Calu3 (cell line): ENCODE measurements around the gene PCDHB13. TPM values are rescaled to one million over a fixed set of nuclear protein-coding genes. Genes with fewer than 3 reads are reported as not detected.
"Not testable (repeated sequence)": the region's sequence is repeated elsewhere in the genome, so short reads cannot be mapped to it uniquely, and the experiment has no call there.

Experiments used
- BruUV-seq: library from RNA; stranded (reverse); fragments of 400-500 nt; replicated peaks from 2 replicates; lab custom pipeline; 2021; lab: Mats Ljungman, UMichigan
- CTCF ChIA-PET: fragments of 300-600 bp; sonication (Branson Sonifier 250); formaldehyde crosslinking; loops from one replicate; lab custom pipeline; 2022; ENCODE audit warnings: antibody characterized with exemption; lab: Charles Lee
- DNase-seq: peaks from one replicate; pipeline ENCODE4 v3.0.0; 2022
- H3K27ac Mint-ChIP-seq: one replicate; pipeline ENCODE4 v1.8.0; 2022; ENCODE audit warnings: mixed read lengths; ENCODE audit not compliant: unreplicated experiment
- H3K27me3 Mint-ChIP-seq: one replicate; pipeline ENCODE4 v1.8.0; 2022; ENCODE audit warnings: mixed read lengths; ENCODE audit not compliant: unreplicated experiment
- H3K36me3 Mint-ChIP-seq: one replicate; pipeline ENCODE4 v1.8.0; 2022; ENCODE audit warnings: mild to moderate bottlenecking, moderate library complexity, mixed read lengths; ENCODE audit not compliant: insufficient read depth, unreplicated experiment
- H3K4me1 Mint-ChIP-seq: one replicate; pipeline ENCODE4 v1.8.0; 2022; ENCODE audit warnings: mild to moderate bottlenecking, low read depth, mixed read lengths; ENCODE audit not compliant: unreplicated experiment
- H3K4me3 Mint-ChIP-seq: one replicate; pipeline ENCODE4 v1.8.0; 2022; ENCODE audit warnings: mild to moderate bottlenecking, low read depth, moderate library complexity, mixed read lengths; ENCODE audit not compliant: unreplicated experiment
- H3K9me3 Mint-ChIP-seq: one replicate; pipeline ENCODE4 v1.8.0; 2022; ENCODE audit warnings: low read depth, mixed read lengths; ENCODE audit not compliant: unreplicated experiment
- intact Hi-C: fragments of 100-400 bp; cut with micrococcal nuclease; formaldehyde crosslinking; loops from one replicate; pipeline ENCODE4 v1.10.0; 2022; ENCODE audit not compliant: unreplicated experiment
- total RNA-seq: library from RNA; stranded (reverse); gene quantifications from 2 replicates; pipeline ENCODE4 v1.2.3, GENCODE V29; 2022
- TF ChIP-seq, protein P1 (sequence below): fragments of 200-600 bp; IDR thresholded peaks from one replicate; pipeline ENCODE4 v1.8.0; 2022; ENCODE audit warnings: antibody characterized with exemption; ENCODE audit not compliant: unreplicated experiment

PCDHB13 gene
- total RNA-seq, 1 experiment from 2014 or later: 1.1 TPM

DNA sequence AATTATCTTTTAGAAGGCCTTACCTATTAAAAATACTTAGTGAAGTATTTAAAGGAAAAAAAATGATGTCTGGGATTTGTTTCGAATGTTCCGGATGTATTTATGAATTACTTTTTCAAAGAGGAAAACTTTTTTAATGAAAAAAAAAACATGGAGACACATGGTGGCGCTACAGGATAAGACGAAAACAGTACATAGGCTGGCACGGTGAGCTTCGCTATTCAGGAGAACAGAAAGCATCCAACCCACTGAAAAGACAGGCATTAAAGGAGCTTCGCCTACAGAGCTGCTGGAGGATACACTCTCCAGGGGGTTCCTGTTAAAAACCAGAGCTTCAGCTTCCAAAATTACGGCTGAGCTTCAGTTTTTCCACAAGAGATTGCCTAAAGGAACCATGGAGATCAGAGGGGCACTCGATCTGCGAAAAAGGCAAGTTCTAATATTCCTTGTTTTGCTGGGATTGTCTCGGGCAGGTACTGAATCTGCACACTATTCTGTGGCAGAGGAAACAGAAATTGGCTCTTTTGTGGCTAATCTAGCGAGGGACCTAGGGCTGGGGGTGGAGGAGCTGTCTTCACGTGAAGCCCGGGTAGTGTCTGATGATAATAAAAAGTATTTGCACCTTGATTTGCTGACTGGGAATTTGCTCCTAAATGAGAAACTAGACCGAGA lies 9.5 kb downstream of the PCDHB13 start, which contains the start of gene PCDHB14:
PCDHB14 (plus strand) TSS at position 232 of the 672 bp plus-strand sequence; CDS start at position 395, 163 bp downstream.
- Mint-ChIP-seq H3K36me3 (peaks cover 7% of the 10 kb centered on the region), H3K4me1 (no peaks in the 10 kb centered on the region), H3K27ac (peak within 1 kb of the TSS; percentile 60), H3K27me3 (no peaks in the 10 kb centered on the region), H3K4me3 (peak within 1 kb of the TSS; percentile 75), H3K9me3 (peaks cover 13% of the 10 kb centered on the region)
- CTCF ChIA-PET: interaction anchor here (0.6 to 1.8 kb wide), 23 partner anchors 36 to 396 kb away, joined by 3 to 43 read pairs (median 5); partner anchors contain the start of genes DIAPH1, PCDHB9, PCDHGA9 and PCDHGB3
- DNase-seq: peak; percentile 66
- TF ChIP-seq, protein P1, sequence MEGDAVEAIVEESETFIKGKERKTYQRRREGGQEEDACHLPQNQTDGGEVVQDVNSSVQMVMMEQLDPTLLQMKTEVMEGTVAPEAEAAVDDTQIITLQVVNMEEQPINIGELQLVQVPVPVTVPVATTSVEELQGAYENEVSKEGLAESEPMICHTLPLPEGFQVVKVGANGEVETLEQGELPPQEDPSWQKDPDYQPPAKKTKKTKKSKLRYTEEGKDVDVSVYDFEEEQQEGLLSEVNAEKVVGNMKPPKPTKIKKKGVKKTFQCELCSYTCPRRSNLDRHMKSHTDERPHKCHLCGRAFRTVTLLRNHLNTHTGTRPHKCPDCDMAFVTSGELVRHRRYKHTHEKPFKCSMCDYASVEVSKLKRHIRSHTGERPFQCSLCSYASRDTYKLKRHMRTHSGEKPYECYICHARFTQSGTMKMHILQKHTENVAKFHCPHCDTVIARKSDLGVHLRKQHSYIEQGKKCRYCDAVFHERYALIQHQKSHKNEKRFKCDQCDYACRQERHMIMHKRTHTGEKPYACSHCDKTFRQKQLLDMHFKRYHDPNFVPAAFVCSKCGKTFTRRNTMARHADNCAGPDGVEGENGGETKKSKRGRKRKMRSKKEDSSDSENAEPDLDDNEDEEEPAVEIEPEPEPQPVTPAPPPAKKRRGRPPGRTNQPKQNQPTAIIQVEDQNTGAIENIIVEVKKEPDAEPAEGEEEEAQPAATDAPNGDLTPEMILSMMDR: peak; percentile 63
- TSS peak; percentile 85 for BruUV-seq
- intact Hi-C loops: loop anchor here (1.0 to 2.0 kb wide), 4 partner anchors 180 to 341 kb away; partner anchors contain the start of gene PCDHGA9

DNA sequence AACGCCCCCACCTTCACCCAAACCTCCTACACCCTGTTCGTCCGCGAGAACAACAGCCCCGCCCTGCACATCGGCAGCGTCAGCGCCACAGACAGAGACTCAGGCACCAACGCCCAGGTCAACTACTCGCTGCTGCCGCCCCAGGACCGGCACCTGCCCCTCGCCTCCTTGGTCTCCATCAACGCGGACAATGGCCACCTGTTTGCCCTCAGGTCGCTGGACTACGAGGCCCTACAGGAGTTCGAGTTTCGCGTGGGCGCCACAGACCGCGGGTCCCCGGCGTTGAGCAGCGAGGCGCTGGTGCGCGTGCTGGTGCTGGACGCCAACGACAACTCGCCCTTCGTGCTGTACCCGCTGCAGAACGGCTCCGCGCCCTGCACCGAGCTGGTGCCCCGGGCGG lies 11.1 kb downstream of the PCDHB13 start:
- H3K9me3 Mint-ChIP-seq: peaks cover 13% of the 10 kb centered on the region
- H3K4me3 Mint-ChIP-seq, H3K36me3 Mint-ChIP-seq, CTCF ChIA-PET, H3K27me3 Mint-ChIP-seq, H3K4me1 Mint-ChIP-seq, DNase-seq, BruUV-seq, intact Hi-C loops, H3K27ac Mint-ChIP-seq: not testable (repeated sequence)

DNA sequence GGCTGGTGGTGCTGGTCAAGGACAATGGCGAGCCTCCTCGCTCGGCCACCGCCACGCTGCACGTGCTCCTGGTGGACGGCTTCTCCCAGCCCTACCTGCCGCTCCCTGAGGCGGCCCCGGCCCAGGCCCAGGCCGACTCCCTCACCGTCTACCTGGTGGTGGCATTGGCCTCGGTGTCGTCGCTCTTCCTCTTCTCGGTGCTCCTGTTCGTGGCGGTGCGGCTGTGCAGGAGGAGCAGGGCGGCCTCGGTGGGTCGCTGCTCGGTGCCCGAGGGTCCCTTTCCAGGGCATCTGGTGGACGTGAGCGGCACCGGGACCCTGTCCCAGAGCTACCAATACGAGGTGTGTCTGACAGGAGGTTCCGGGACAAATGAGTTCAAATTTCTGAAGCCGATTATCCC lies 11.7 kb downstream of the PCDHB13 start:
- H3K4me3 Mint-ChIP-seq, BruUV-seq, H3K27me3 Mint-ChIP-seq, intact Hi-C loops, H3K36me3 Mint-ChIP-seq, CTCF ChIA-PET, H3K27ac Mint-ChIP-seq, H3K4me1 Mint-ChIP-seq, H3K9me3 Mint-ChIP-seq, DNase-seq: not testable (repeated sequence)

DNA sequence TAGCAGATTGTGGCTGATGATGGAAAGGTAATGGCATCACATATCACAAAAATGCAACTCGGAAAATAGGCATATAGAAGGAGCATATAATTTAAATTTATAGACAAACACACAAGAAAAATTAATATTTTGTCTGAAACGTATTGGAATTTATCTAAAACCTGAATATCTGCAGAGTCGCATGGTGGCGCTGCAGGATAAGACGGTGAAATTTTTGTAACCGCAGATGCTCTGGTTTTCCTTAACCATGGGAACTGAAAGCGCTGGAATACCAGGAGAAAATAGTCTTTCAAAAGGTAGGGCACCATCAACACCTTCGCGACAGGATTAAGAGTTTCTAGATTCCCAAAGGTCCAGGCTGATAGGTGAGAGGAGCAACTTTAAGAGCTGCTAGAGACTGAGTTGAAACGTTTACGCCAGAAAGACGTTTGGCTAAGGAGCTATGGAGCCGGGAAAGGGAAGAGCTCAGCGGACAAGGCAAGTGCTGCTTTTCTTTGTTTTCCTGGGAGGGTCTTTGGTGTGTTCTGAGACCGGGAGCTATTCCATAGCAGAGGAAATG lies 20.5 kb downstream of the PCDHB13 start:
- DNase-seq: no peak
- no peaks in the 10 kb centered on the region for H3K36me3 Mint-ChIP-seq
- BruUV-seq: no TSS peak
- H3K4me3 Mint-ChIP-seq: no peak overlapping the region
- CTCF ChIA-PET: no interaction called here
- intact Hi-C loops: no loop called here
- no peak overlapping the region for H3K27ac Mint-ChIP-seq
- no peaks in the 10 kb centered on the region for H3K4me1 Mint-ChIP-seq
- no peaks in the 10 kb centered on the region for H3K27me3 Mint-ChIP-seq
- TF ChIP-seq, protein P1: no peak
- H3K9me3 Mint-ChIP-seq: peaks cover 18% of the 10 kb centered on the region

DNA sequence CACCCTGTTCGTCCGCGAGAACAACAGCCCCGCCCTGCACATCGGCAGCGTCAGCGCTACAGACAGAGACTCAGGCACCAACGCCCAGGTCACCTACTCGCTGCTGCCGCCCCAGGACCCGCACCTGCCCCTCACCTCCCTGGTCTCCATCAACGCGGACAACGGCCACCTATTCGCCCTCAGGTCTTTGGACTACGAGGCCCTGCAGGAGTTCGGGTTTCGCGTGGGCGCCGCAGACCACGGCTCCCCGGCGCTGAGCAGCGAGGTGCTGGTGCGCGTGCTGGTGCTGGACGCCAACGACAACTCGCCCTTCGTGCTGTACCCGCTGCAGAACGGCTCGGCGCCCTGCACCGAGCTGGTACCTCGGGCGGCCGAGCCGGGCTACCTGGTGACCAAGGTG lies 22.2 kb downstream of the PCDHB13 start:
- H3K4me1 Mint-ChIP-seq, H3K27me3 Mint-ChIP-seq, H3K4me3 Mint-ChIP-seq, H3K36me3 Mint-ChIP-seq, CTCF ChIA-PET, DNase-seq, BruUV-seq, H3K27ac Mint-ChIP-seq, intact Hi-C loops: not testable (repeated sequence)
- H3K9me3 Mint-ChIP-seq: peaks cover 25% of the 10 kb centered on the region
